H9 (cell line): ENCODE data around the gene CADPS. TPM values are rescaled to one million over a fixed set of nuclear protein-coding genes. Genes with fewer than 3 reads are reported as not detected.

ENCODE experiments used
- DNase-seq: peaks from one replicate; pipeline ENCODE4 v3.0.0-alpha.2; 2017
- H2AFZ ChIP-seq: one replicate; pipeline ENCODE4 v1.6.1; 2013; ENCODE audit warnings: mild to moderate bottlenecking, low read length, control low read depth, moderate library complexity
- H2AK5ac ChIP-seq: 2 replicates; pipeline ENCODE4 v1.6.1; 2013; ENCODE audit warnings: low read length, control low read depth, mixed read lengths; ENCODE audit not compliant: insufficient read length
- H2BK120ac ChIP-seq: one replicate; pipeline ENCODE4 v1.6.1; 2013; ENCODE audit warnings: low read depth, mild to moderate bottlenecking, low read length, control low read depth, inconsistent platforms; ENCODE audit not compliant: poor library complexity, severe bottlenecking
- H2BK12ac ChIP-seq: 2 replicates; pipeline ENCODE4 v1.6.1; 2013; ENCODE audit warnings: low read length, control low read depth, mixed read lengths, low read depth; ENCODE audit not compliant: insufficient read length
- H2BK15ac ChIP-seq: 2 replicates; pipeline ENCODE4 v1.6.1; 2013; ENCODE audit warnings: low read depth, low read length, control low read depth
- H2BK20ac ChIP-seq: one replicate; pipeline ENCODE4 v1.6.1; 2013; ENCODE audit warnings: low read depth, mild to moderate bottlenecking, low read length, control low read depth, inconsistent platforms; ENCODE audit not compliant: poor library complexity, severe bottlenecking
- H2BK5ac ChIP-seq: 2 replicates; pipeline ENCODE4 v1.6.1; 2013; ENCODE audit warnings: low read length, control low read depth, mixed read lengths; ENCODE audit not compliant: insufficient read length
- H3K14ac ChIP-seq: 2 replicates; pipeline ENCODE4 v1.6.1; 2013; ENCODE audit warnings: low read length, control low read depth; ENCODE audit not compliant: insufficient read depth
- H3K18ac ChIP-seq: 2 replicates; pipeline ENCODE4 v1.6.1; 2013; ENCODE audit warnings: low read depth, mild to moderate bottlenecking, mixed read lengths, low read length, control low read depth; ENCODE audit not compliant: insufficient read length
- H3K23ac ChIP-seq: 2 replicates; pipeline ENCODE4 v1.6.1; 2013; ENCODE audit warnings: low read length, control low read depth, mixed read lengths, low read depth; ENCODE audit not compliant: insufficient read length
- H3K23me2 ChIP-seq: 2 replicates; pipeline ENCODE4 v1.6.1; 2013; ENCODE audit warnings: low read depth, mild to moderate bottlenecking, mixed read lengths, low read length, control low read depth; ENCODE audit not compliant: insufficient read length, poor library complexity, severe bottlenecking
- H3K27ac ChIP-seq: 2 replicates; pipeline ENCODE4 v1.5.1; 2013; ENCODE audit warnings: low read length, control low read depth, mixed read lengths, low read depth; ENCODE audit not compliant: insufficient read length
- H3K27me3 ChIP-seq: 2 replicates; pipeline ENCODE4 v1.6.1; 2013; ENCODE audit warnings: low read length, control low read depth, inconsistent platforms; ENCODE audit not compliant: insufficient read depth
- H3K4ac ChIP-seq: 2 replicates; pipeline ENCODE4 v1.6.1; 2013; ENCODE audit warnings: low read depth, mild to moderate bottlenecking, control low read depth, inconsistent platforms, low read length, moderate library complexity
- H3K4me1 ChIP-seq: 2 replicates; pipeline ENCODE4 v1.6.1; 2013; ENCODE audit warnings: low read length, control low read depth, inconsistent platforms; ENCODE audit not compliant: insufficient read depth
- H3K4me2 ChIP-seq: 2 replicates; pipeline ENCODE4 v1.6.1; 2013; ENCODE audit warnings: low read length, control low read depth, mixed read lengths; ENCODE audit not compliant: insufficient read length, insufficient read depth
- H3K56ac ChIP-seq: 2 replicates; pipeline ENCODE4 v1.6.1; 2013; ENCODE audit warnings: low read depth, mild to moderate bottlenecking, mixed read lengths, low read length, control low read depth; ENCODE audit not compliant: insufficient read length
- H3K79me1 ChIP-seq: 2 replicates; pipeline ENCODE4 v1.6.1; 2013; ENCODE audit warnings: low read depth, mild to moderate bottlenecking, moderate library complexity, low read length, control low read depth, inconsistent platforms; ENCODE audit not compliant: insufficient read depth, poor library complexity, severe bottlenecking
- H3K79me2 ChIP-seq: 2 replicates; pipeline ENCODE4 v1.6.1; 2013; ENCODE audit warnings: low read length, control low read depth, inconsistent platforms; ENCODE audit not compliant: insufficient read depth
- H3K9ac ChIP-seq: 2 replicates; pipeline ENCODE4 v1.6.1; 2013; ENCODE audit warnings: low read length, control low read depth, mixed read lengths; ENCODE audit not compliant: insufficient read length; ENCODE audit errors: extremely low read depth
- H3K9me3 ChIP-seq: one replicate; pipeline ENCODE4 v1.6.1; 2013; ENCODE audit warnings: low read depth, low read length, inconsistent platforms; ENCODE audit not compliant: control insufficient read depth
- H3T11ph ChIP-seq: one replicate; pipeline ENCODE4 v1.6.1; 2013; ENCODE audit warnings: mild to moderate bottlenecking, low read length, control low read depth, inconsistent platforms
- H4K20me1 ChIP-seq: one replicate; pipeline ENCODE4 v1.6.1; 2013; ENCODE audit not compliant: control insufficient read depth, insufficient read length, insufficient read depth
- H4K5ac ChIP-seq: 2 replicates; pipeline ENCODE4 v1.6.1; 2013; ENCODE audit warnings: low read depth, mild to moderate bottlenecking, mixed read lengths, low read length, control low read depth; ENCODE audit not compliant: insufficient read length
- H4K8ac ChIP-seq: replicated peaks from 2 replicates; pipeline ENCODE4 v1.6.1; 2013; ENCODE audit warnings: low read length, control low read depth, mixed read lengths, low read depth; ENCODE audit not compliant: insufficient read length
- H4K91ac ChIP-seq: 2 replicates; pipeline ENCODE4 v1.6.1; 2013; ENCODE audit warnings: low read depth, mild to moderate bottlenecking, moderate library complexity, mixed read lengths, low read length, control low read depth; ENCODE audit not compliant: insufficient read length
- H3K27ac Mint-ChIP-seq, 3 experiments: 2 replicates in 2 of 3; 3 replicates in 1 of 3; pipeline ENCODE4 v1.8.0; 2020 to 2021; ENCODE audit warnings: mixed read lengths in 3 of 3, mild to moderate bottlenecking in 1 of 3, moderate library complexity in 1 of 3
- H3K27me3 Mint-ChIP-seq: 2 replicates; pipeline ENCODE4 v1.8.0; 2021; ENCODE audit warnings: low read depth, mild to moderate bottlenecking, moderate library complexity, mixed read lengths
- H3K36me3 Mint-ChIP-seq, 3 experiments: 2 replicates in 2 of 3; 3 replicates in 1 of 3; pipeline ENCODE4 v1.8.0; 2020 to 2021; ENCODE audit warnings: low read depth in 3 of 3, mixed read lengths in 3 of 3; ENCODE audit not compliant: insufficient read depth in 1 of 3
- H3K4me1 Mint-ChIP-seq, 2 experiments: 2 replicates each; pipeline ENCODE4 v1.8.0; 2020; ENCODE audit warnings: mixed read lengths in 2 of 2
- H3K4me3 Mint-ChIP-seq, 2 experiments: 2 replicates in 1 of 2; 3 replicates in 1 of 2; pipeline ENCODE4 v1.8.0; 2020 to 2021; ENCODE audit warnings: mild to moderate bottlenecking in 2 of 2, mixed read lengths in 2 of 2, moderate library complexity in 1 of 2
- H3K9me3 Mint-ChIP-seq, 2 experiments: 2 replicates in 1 of 2; 3 replicates in 1 of 2; pipeline ENCODE4 v1.8.0; 2020; ENCODE audit warnings: mild to moderate bottlenecking in 2 of 2, mixed read lengths in 2 of 2, moderate library complexity in 1 of 2
- CTCF ChIP-seq: fragments of 200-600 bp; sonication (generic); conservative IDR thresholded peaks from 3 replicates; pipeline ENCODE4 v1.8.0; 2021; ENCODE audit warnings: antibody characterized with exemption, mild to moderate bottlenecking
- WGBS: extraction: QIAGEN DNeasy Blood & Tissue Kit; methylation state at CpG from one replicate; pipeline ENCODE4 v1.1.7; 2013; ENCODE audit warnings: missing lambda C conversion rate, low lambda C conversion rate, mixed read lengths; ENCODE audit not compliant: insufficient read length; ENCODE audit errors: extremely low coverage; 5-methylcytosine and 5-hydroxymethylcytosine counted together
- total RNA-seq: library from RNA; stranded (reverse); gene quantifications from 2 replicates; pipeline ENCODE4 v1.2.1, GENCODE V29; 2021

CADPS gene
- total RNA-seq, 1 experiment from 2014 or later, result 6.6 TPM

GRCh38 chr3:62919784-62920465 lies 44.7 kb upstream of the CADPS start:
- WGBS, result no CpG with 5 or more reads among the region's 7 CpGs
- no peak for DNase-seq
- no peak overlapping the region; a peak in 1 of 7 replicates for H3K27ac Mint-ChIP-seq
- H3K23ac ChIP-seq, result no peak overlapping the region
- H4K8ac ChIP-seq, result no peak overlapping the region
- no peak overlapping the region for H3K4ac ChIP-seq
- peaks cover 6% of the 10 kb centered on the region; the same call in 1 of the 2 replicates for H3K4me1 ChIP-seq
- H3K9me3 ChIP-seq, result no peaks in the 10 kb centered on the region
- no peak overlapping the region for H2BK15ac ChIP-seq
- no peak overlapping the region for H3K4me3 Mint-ChIP-seq
- H3K4me1 Mint-ChIP-seq, result peaks cover 27 to 31% of the 10 kb centered on the region in 2 experiments
- peaks cover 4% of the 10 kb centered on the region for H3K27me3 Mint-ChIP-seq
- H2AK5ac ChIP-seq, result no peak overlapping the region
- no peaks in the 10 kb centered on the region for H3K23me2 ChIP-seq
- H4K20me1 ChIP-seq, result no peaks in the 10 kb centered on the region
- H2BK12ac ChIP-seq, result no peak overlapping the region
- no peak overlapping the region for H2BK5ac ChIP-seq
- H3K79me1 ChIP-seq, result no peaks in the 10 kb centered on the region
- H3K9ac ChIP-seq, result no peak overlapping the region
- no peak overlapping the region for H2BK120ac ChIP-seq
- no peak overlapping the region for H2AFZ ChIP-seq
- peaks cover 0 to 5% (median 0%) of the 10 kb centered on the region in 3 experiments; a peak in 3 of 7 replicates for H3K36me3 Mint-ChIP-seq
- H3K27me3 ChIP-seq, result no peaks in the 10 kb centered on the region
- no peak overlapping the region for H2BK20ac ChIP-seq
- no peak overlapping the region for H3K4me2 ChIP-seq
- no peak overlapping the region for H3K14ac ChIP-seq
- peaks cover 2 to 3% of the 10 kb centered on the region in 2 experiments; a peak in 1 of 5 replicates for H3K9me3 Mint-ChIP-seq
- no peak overlapping the region for H4K5ac ChIP-seq
- H3K18ac ChIP-seq, result no peak overlapping the region
- H3K79me2 ChIP-seq, result no peaks in the 10 kb centered on the region
- no peak overlapping the region for H3T11ph ChIP-seq
- no peak overlapping the region for H3K27ac ChIP-seq
- no peak for TF ChIP-seq CTCF
- H4K91ac ChIP-seq, result no peak overlapping the region
- no peak overlapping the region for H3K56ac ChIP-seq
